ENCODE data around the gene RGS3.
"Not testable (repeated sequence)": the region's sequence is repeated elsewhere in the genome, so short reads cannot be mapped to it uniquely, and the experiment has no call there.

RGS3 gene

GRCh38 chr9:113488490-113488889 lies 25.0 kb downstream of the RGS3 start:
- DNase-seq, result no peak
- no peak for ATAC-seq

- not testable (repeated sequence) for DNase-seq, ATAC-seq
Observed at GRCh38 chr9:113491147-113491546, 27.6 kb downstream of the RGS3 start.

- ATAC-seq, result no peak
- DNase-seq, result no peak
Observed at GRCh38 chr9:113492343-113493202, 29.0 kb downstream of the RGS3 start.

GRCh38 chr9:113493203-113493520 lies 29.6 kb downstream of the RGS3 start:
- ATAC-seq (no peak), DNase-seq (no peak)

GRCh38 chr9:113495526-113495925 lies 32.0 kb downstream of the RGS3 start:
- ATAC-seq (no peak), DNase-seq (no peak)

GRCh38 chr9:113497051-113497450 lies 33.5 kb downstream of the RGS3 start:
- no peak for DNase-seq

GRCh38 chr9:113499153-113499875 lies 35.8 kb downstream of the RGS3 start:
- ATAC-seq (peak; percentile 17), DNase-seq (no peak)

More at GRCh38 chr9:113497051-113497450, 33.5 kb downstream of the RGS3 start:
- ATAC-seq, result no peak

GRCh38 chr9:113499876-113500497 lies 36.5 kb downstream of the RGS3 start:
- ATAC-seq (peak; percentile 87), DNase-seq (peak; percentile 32)

- DNase-seq (no peak), ATAC-seq (no peak)
Observed at GRCh38 chr9:113501129-113501686, 37.7 kb downstream of the RGS3 start.

GRCh38 chr9:113501852-113502251 lies 38.3 kb downstream of the RGS3 start:
- no peak for DNase-seq

GRCh38 chr9:113502427-113503034 lies 39.0 kb downstream of the RGS3 start:
- ATAC-seq, result no peak
- no peak for DNase-seq

More at GRCh38 chr9:113501852-113502251, 38.3 kb downstream of the RGS3 start:
- ATAC-seq, result no peak

- ATAC-seq, result no peak
- no peak for DNase-seq
Observed at GRCh38 chr9:113503131-113503541, 39.6 kb downstream of the RGS3 start.

- no peak for DNase-seq
- ATAC-seq, result no peak
Observed at GRCh38 chr9:113503613-113504211, 40.2 kb downstream of the RGS3 start.

- no peak for ATAC-seq
- no peak for DNase-seq
Observed at GRCh38 chr9:113504725-113505590, 41.4 kb downstream of the RGS3 start.

- no peak for ATAC-seq
- no peak for DNase-seq
Observed at GRCh38 chr9:113506090-113506589, 42.6 kb downstream of the RGS3 start.

GRCh38 chr9:113507256-113507655 lies 43.7 kb downstream of the RGS3 start:
- ATAC-seq (no peak), DNase-seq (no peak)

- DNase-seq, result peak; percentile 32
- no peak for ATAC-seq
Observed at GRCh38 chr9:113508111-113508749, 44.7 kb downstream of the RGS3 start.

GRCh38 chr9:113509463-113509862 lies 45.9 kb downstream of the RGS3 start:
- DNase-seq (no peak), ATAC-seq (no peak)

GRCh38 chr9:113511047-113511521 lies 47.6 kb downstream of the RGS3 start:
- ATAC-seq, result no peak
- no peak for DNase-seq

Measured in stimulated activated naive CD8-positive, alpha-beta T cell treated with anti-CD3 and anti-CD28 coated beads, Interleukin-15, Interleukin-2, amounts not matched to agents 100 U/mL and 50 U/mL, for 24 hours (primary cell).